Subcutaneous adipose tissue (tissue), 4 donors: ENCODE data around the gene FAM181B. TPM values are rescaled to one million over a fixed set of nuclear protein-coding genes. Genes with fewer than 3 reads are reported as not detected.
A peak's percentile ranks its signal among the peaks of the same experiment; 100 is the strongest.

Experiments
- small RNA-seq: library from RNA; depleted of rRNA; stranded (forward); fragments of <200 nt; gene quantifications from one replicate; pipeline ENCODE3, GENCODE V24; 2016
- total RNA-seq, 4 donors: library from RNA; depleted of rRNA; stranded (reverse); fragments of >200 nt; gene quantifications; one replicate each; pipeline ENCODE4 v1.1.0, GENCODE V29; 2016

FAM181B gene
- total RNA-seq, 4 donors from 2014 or later, result 0.19 to 0.22 TPM; not detected in 2

Small RNA genes lying within 50 kb of the gene (small RNA-seq; reads per million reads assigned to genes)
- gene RPS28P7, result 2.1 reads per million, percentile 39 among the genes with 10 or more reads in this experiment

Other genes starting within 250 kb of the FAM181B start
- gene PRCP, start 166.6 kb upstream of the FAM181B start, total RNA-seq, result 100 to 1,000 TPM in 1 of 4 donors, 10 to 100 TPM in 3; 45.2 to 126 (median 95.7) TPM
- 1 to 10 TPM in 3 of 4 donors, under 1 TPM in 1; 0.38 to 2.4 (median 1.7) TPM for gene DDIAS, start 167.9 kb upstream of the FAM181B start, total RNA-seq